Fibroblast of lung (primary cell): ENCODE results near the gene DLG4. TPM values are rescaled to one million over a fixed set of nuclear protein-coding genes. Genes with fewer than 3 reads are reported as not detected.

ENCODE experiments used
- DNase-seq, 2 donors: peaks; one replicate each; pipeline versions ENCODE4 v3.0.0 to v3.0.0-alpha.2; 2010; ENCODE audit warnings: low read depth in 2 of 2
- H2AFZ ChIP-seq: 2 replicates; pipeline ENCODE4 v1.5.1; 2012; ENCODE audit warnings: low read length, control low read depth, inconsistent platforms
- H3K27ac ChIP-seq: 2 replicates; pipeline ENCODE4 v1.5.1; 2011; ENCODE audit warnings: low read length, control low read depth; ENCODE audit not compliant: insufficient read depth
- H3K27me3 ChIP-seq: 2 replicates; pipeline ENCODE4 v1.5.1; 2011; ENCODE audit warnings: mild to moderate bottlenecking, low read length; ENCODE audit not compliant: control insufficient read depth, insufficient read depth
- H3K36me3 ChIP-seq: 2 replicates; pipeline ENCODE4 v1.5.1; 2011; ENCODE audit warnings: low read length; ENCODE audit not compliant: control insufficient read depth, insufficient read depth
- H3K4me1 ChIP-seq: 2 replicates; pipeline ENCODE4 v1.5.1; 2011; ENCODE audit warnings: low read length; ENCODE audit not compliant: control insufficient read depth, insufficient read depth; ENCODE audit errors: extremely low read depth
- H3K4me2 ChIP-seq: 2 replicates; pipeline ENCODE4 v1.5.1; 2011; ENCODE audit warnings: low read length, control low read depth; ENCODE audit not compliant: insufficient read depth; ENCODE audit errors: extremely low read depth
- H3K4me3 ChIP-seq, 4 experiments: fragments of 200-600 bp in 1 of 4; sonication (generic) in 1 of 4; replicated peaks in 1 of 4; 2 replicates each; pipeline ENCODE4 v1.5.1; 2011 to 2016; ENCODE audit warnings: low read length in 4 of 4, low read depth in 3 of 4, mild to moderate bottlenecking in 3 of 4, control low read depth in 2 of 4, inconsistent platforms in 1 of 4, mixed read lengths in 1 of 4; ENCODE audit not compliant: insufficient read depth in 1 of 4; ENCODE audit errors: control extremely low read depth in 1 of 4
- H3K79me2 ChIP-seq: 2 replicates; pipeline ENCODE4 v1.5.1; 2012; ENCODE audit warnings: mild to moderate bottlenecking, low read length, inconsistent platforms; ENCODE audit not compliant: control insufficient read depth, insufficient read depth
- H3K9ac ChIP-seq: 2 replicates; pipeline ENCODE4 v1.5.1; 2011; ENCODE audit warnings: mild to moderate bottlenecking, low read length, control low read depth; ENCODE audit not compliant: insufficient read depth
- H3K9me3 ChIP-seq: 2 replicates; pipeline ENCODE4 v1.5.1; 2012; ENCODE audit warnings: low read depth, low read length; ENCODE audit not compliant: control insufficient read depth, insufficient read depth
- H4K20me1 ChIP-seq: 2 replicates; pipeline ENCODE4 v1.5.1; 2011; ENCODE audit warnings: low read length; ENCODE audit not compliant: control insufficient read depth, insufficient read depth; ENCODE audit errors: extremely low read depth
- CTCF ChIP-seq, 2 donors: IDR thresholded peaks in 1 of 2; conservative IDR thresholded peaks in 1 of 2; 1 replicate in 1 of 2; 2 replicates in 1 of 2; pipeline ENCODE4 v1.5.1; 2011 to 2012; ENCODE audit warnings: low read length in 2 of 2, control low read depth in 1 of 2, inconsistent platforms in 1 of 2, low read depth in 1 of 2, mild to moderate bottlenecking in 1 of 2
- EZH2 ChIP-seq: IDR thresholded peaks from 2 replicates; pipeline ENCODE4 v1.5.1; 2012; ENCODE audit warnings: low read length, control low read depth, mild to moderate bottlenecking; ENCODE audit errors: missing control alignments
- polyA plus RNA-seq, 2 donors: library from polyadenylated mRNA; depleted of rRNA in 1 of 2; stranded (reverse) in 1 of 2; unstranded in 1 of 2; fragments of >200 nt; gene quantifications; 2 replicates each; pipeline ENCODE4 v1.2.1, GENCODE V29; 2011 to 2012; ENCODE audit warnings: missing spikeins in 1 of 2
- total RNA-seq: library from RNA; depleted of rRNA; stranded (reverse); fragments of >200 nt; gene quantifications from 2 replicates; pipeline ENCODE4 v1.2.1, GENCODE V29; 2014

The DLG4 gene
- total and polyA plus RNA-seq, 2 donors (not counting 1 experiment from before 2014, with no cell fraction given) = 11.3 to 22.0 TPM

- Histone ChIP-seq H4K20me1 (no peaks in the 10 kb centered on the region), H2AFZ (no peak overlapping the region), H3K4me1 (peaks cover 17% of the 10 kb centered on the region)
These were observed 1.5 kb downstream of the DLG4 start for GRCh38 chr17:7218166-7218565.

GRCh38 chr17:7217113-7217987, 2.3 kb downstream of the DLG4 start:
- no peaks in the 10 kb centered on the region for H4K20me1 ChIP-seq
- H3K36me3 ChIP-seq = peaks cover 8% of the 10 kb centered on the region
- peaks cover 36% of the 10 kb centered on the region for H3K79me2 ChIP-seq
- peak overlapping the region; percentile 63 for H3K9ac ChIP-seq
- peak; percentile 76 to 80 for DNase-seq
- H3K4me3 ChIP-seq = peak overlapping the region; percentile 54 to 78 (median 66)
- no peaks in the 10 kb centered on the region for H3K9me3 ChIP-seq
- peak overlapping the region; percentile 92 for H3K4me2 ChIP-seq
- H3K27ac ChIP-seq = peak overlapping the region; percentile 49
- no peaks in the 10 kb centered on the region for H3K27me3 ChIP-seq
- no peak for TF ChIP-seq CTCF (conservative IDR thresholded peaks at IDR 0.05 in 1 of 2, IDR thresholded peaks at IDR 0.05 in 1 of 2; ENCODE audit: low read depth in 1 of 2, low read length in 2 of 2)
- no peak for TF ChIP-seq EZH2
- H2AFZ ChIP-seq = peak overlapping the region; percentile 54
- peaks cover 17% of the 10 kb centered on the region for H3K4me1 ChIP-seq

More at GRCh38 chr17:7218166-7218565, 1.5 kb downstream of the DLG4 start:
- peak overlapping the region in 2 of 4 experiments; percentile 52 to 74 for H3K4me3 ChIP-seq
- peak overlapping the region; percentile 78 for H3K4me2 ChIP-seq
- TF ChIP-seq EZH2 = no peak
- TF ChIP-seq CTCF (conservative IDR thresholded peaks at IDR 0.05 in 1 of 2, IDR thresholded peaks at IDR 0.05 in 1 of 2; ENCODE audit: low read depth in 1 of 2, low read length in 2 of 2) = no peak
- peaks cover 37% of the 10 kb centered on the region for H3K79me2 ChIP-seq
- no peaks in the 10 kb centered on the region for H3K9me3 ChIP-seq
- peaks cover 14% of the 10 kb centered on the region for H3K36me3 ChIP-seq
- peak overlapping the region; percentile 49 for H3K27ac ChIP-seq
- no peak for DNase-seq
- H3K9ac ChIP-seq = no peak overlapping the region
- no peaks in the 10 kb centered on the region for H3K27me3 ChIP-seq

GRCh38 chr17:7216242-7217112, 3.2 kb downstream of the DLG4 start:
- peak overlapping the region; percentile 92 for H3K4me2 ChIP-seq
- TF ChIP-seq EZH2 (no peak), CTCF (conservative IDR thresholded peaks at IDR 0.05 in 1 of 2, IDR thresholded peaks at IDR 0.05 in 1 of 2; ENCODE audit: low read depth in 1 of 2, low read length in 2 of 2) (no peak)
- H3K9me3 ChIP-seq = no peaks in the 10 kb centered on the region
- H2AFZ ChIP-seq = no peak overlapping the region
- H3K4me3 ChIP-seq = peak overlapping the region; percentile 54 to 78 (median 66)
- DNase-seq = no peak
- H3K27me3 ChIP-seq = no peaks in the 10 kb centered on the region
- peaks cover 17% of the 10 kb centered on the region for H3K4me1 ChIP-seq
- H3K27ac ChIP-seq = peak overlapping the region; percentile 22
- H3K36me3 ChIP-seq = peaks cover 6% of the 10 kb centered on the region
- peak overlapping the region; percentile 63 for H3K9ac ChIP-seq
- H3K79me2 ChIP-seq = peaks cover 40% of the 10 kb centered on the region
- H4K20me1 ChIP-seq = no peaks in the 10 kb centered on the region
